ENCODE data around the gene EEA1.

EEA1 gene

GRCh38 chr12:92938018-92938417, 8.9 kb upstream of the EEA1 start:
- no peak for DNase-seq (ENCODE audit: low spot score)

- DNase-seq (ENCODE audit: low spot score): no peak
These were observed 4.5 kb upstream of the EEA1 start for GRCh38 chr12:92933606-92934005.

GRCh38 chr12:92930421-92930820, 1.3 kb upstream of the EEA1 start:
- no peak for DNase-seq (ENCODE audit: low spot score)

- DNase-seq (ENCODE audit: low spot score): no peak
These were observed 888 bp upstream of the EEA1 start for GRCh38 chr12:92929983-92930382.

- DNase-seq (ENCODE audit: low spot score): peak; percentile 32
These were observed 604 bp downstream of the EEA1 start for GRCh38 chr12:92928421-92928961.

GRCh38 chr12:92927436-92928281, 1.4 kb downstream of the EEA1 start:
- DNase-seq (ENCODE audit: low spot score): peak; percentile 53

GRCh38 chr12:92927055-92927435, 2.0 kb downstream of the EEA1 start:
- DNase-seq (ENCODE audit: low spot score): no peak

GRCh38 chr12:92926549-92926948, 2.5 kb downstream of the EEA1 start:
- DNase-seq (ENCODE audit: low spot score): no peak

- no peak for DNase-seq (ENCODE audit: low spot score)
These were observed 7.2 kb downstream of the EEA1 start for GRCh38 chr12:92921877-92922276.

- no peak for DNase-seq (ENCODE audit: low spot score)
These were observed 13.7 kb downstream of the EEA1 start for GRCh38 chr12:92915365-92915764.

- DNase-seq (ENCODE audit: low spot score): no peak
These were observed 14.9 kb downstream of the EEA1 start for GRCh38 chr12:92914170-92914569.

- no peak for DNase-seq (ENCODE audit: low spot score)
These were observed 16.4 kb downstream of the EEA1 start for GRCh38 chr12:92912672-92913071.

GRCh38 chr12:92912052-92912451, 17.0 kb downstream of the EEA1 start:
- no peak for DNase-seq (ENCODE audit: low spot score)

- DNase-seq (ENCODE audit: low spot score): no peak
These were observed 17.8 kb downstream of the EEA1 start for GRCh38 chr12:92911339-92911738.

- no peak for DNase-seq (ENCODE audit: low spot score)
These were observed 21.0 kb downstream of the EEA1 start for GRCh38 chr12:92908108-92908507.

- no peak for DNase-seq (ENCODE audit: low spot score)
These were observed 23.1 kb downstream of the EEA1 start for GRCh38 chr12:92905811-92906554.

GRCh38 chr12:92905258-92905810, 23.8 kb downstream of the EEA1 start:
- no peak for DNase-seq (ENCODE audit: low spot score)

GRCh38 chr12:92900941-92901340, 28.2 kb downstream of the EEA1 start:
- no peak for DNase-seq (ENCODE audit: low spot score)

GRCh38 chr12:92899386-92900001, 29.6 kb downstream of the EEA1 start:
- peak; percentile 73 for DNase-seq (ENCODE audit: low spot score)

- no peak for DNase-seq (ENCODE audit: low spot score)
These were observed 30.3 kb downstream of the EEA1 start for GRCh38 chr12:92898755-92899154.

GRCh38 chr12:92897844-92898243, 31.3 kb downstream of the EEA1 start:
- DNase-seq (ENCODE audit: low spot score): no peak

GRCh38 chr12:92890601-92891106, 38.4 kb downstream of the EEA1 start:
- DNase-seq (ENCODE audit: low spot score): no peak

Measured in LoVo (cell line).